HepG2 (cell line): Measurements from ENCODE around the gene AP4S1. TPM values are rescaled to one million over a fixed set of nuclear protein-coding genes. Genes with fewer than 3 reads are reported as not detected.
"Not testable (repeated sequence)": the region's sequence is repeated elsewhere in the genome, so short reads cannot be mapped to it uniquely, and the experiment has no call there.

Experiments used
- ATAC-seq: fragments of 200-7000 bp; cut with Tn5 transposase; 3 replicates; pipeline ENCODE4 v1.9.1; 2020; ENCODE audit warnings: mild to moderate bottlenecking, moderate library complexity
- BruUV-seq: library from RNA; stranded (reverse); fragments of 400-500 nt; replicated peaks from 2 replicates; lab custom pipeline; 2021; lab: Mats Ljungman, UMichigan
- CTCF ChIA-PET: fragments of 300-600 bp; formaldehyde crosslinking; extraction: SDS; loops from one replicate; lab custom pipeline; 2021; ENCODE audit warnings: low total read pairs, inconsistent platforms, low intra/inter-chr PET ratio; lab: Yijun Ruan, JAX
- POLR2A ChIA-PET: fragments of 350-600 bp; sonication (Branson Sonifier 250); formaldehyde crosslinking; loops from one replicate; lab custom pipeline; 2020; ENCODE audit warnings: antibody characterized with exemption, inconsistent platforms; lab: Yijun Ruan, JAX
- DNase-seq: peaks from one replicate; pipeline ENCODE4 v3.0.0-alpha.2; 2015; ENCODE audit warnings: low spot score
- FAIRE-seq: peaks from 3 replicates; lab custom pipeline; 2011; peaks lifted over from hg19 to GRCh38; lab: Jason Lieb, UNC
- H2AFZ ChIP-seq: one replicate; pipeline ENCODE4 v1.6.1; 2011; ENCODE audit warnings: low read length, inconsistent platforms
- H3K27ac ChIP-seq: fragments of 300-600 bp; 3 replicates; pipeline ENCODE4 v1.8.0; 2011; ENCODE audit warnings: mixed run types, mild to moderate bottlenecking, mixed read lengths, low read length, inconsistent platforms; ENCODE audit not compliant: insufficient read depth; ENCODE audit errors: extremely low read length
- H3K27me3 ChIP-seq, 2 experiments: fragments of 200-600 bp in 1 of 2; 2 replicates in 1 of 2; 3 replicates in 1 of 2; pipeline versions ENCODE4 v1.6.0 to v1.8.0; 2011; ENCODE audit warnings: low read length in 2 of 2, mild to moderate bottlenecking in 2 of 2, moderate library complexity in 2 of 2, inconsistent platforms in 1 of 2; ENCODE audit not compliant: insufficient read depth in 2 of 2, control insufficient read depth in 1 of 2
- H3K36me3 ChIP-seq, 2 experiments: fragments of 200-600 bp in 1 of 2; replicated peaks in 1 of 2; 2 replicates in 1 of 2; 3 replicates in 1 of 2; pipeline versions ENCODE4 v1.5.1 to v1.8.0; 2011; ENCODE audit warnings: low read length in 2 of 2, inconsistent platforms in 1 of 2; ENCODE audit not compliant: insufficient read depth in 2 of 2, control insufficient read depth in 1 of 2
- H3K4me1 ChIP-seq: 2 replicates; pipeline ENCODE4 v1.5.1; 2012; ENCODE audit warnings: low read length, inconsistent platforms; ENCODE audit not compliant: insufficient read depth
- H3K4me2 ChIP-seq: 2 replicates; pipeline ENCODE4 v1.6.0; 2011; ENCODE audit warnings: low read depth, low read length, inconsistent platforms
- H3K4me3 ChIP-seq, 3 experiments: fragments of 200-600 bp in 1 of 3; sonication (generic), shearing (Covaris generic) in 1 of 3; replicated peaks in 1 of 3; 2 replicates each; pipeline ENCODE4 v1.5.1; 2011 to 2016; ENCODE audit warnings: low read length in 3 of 3, inconsistent platforms in 2 of 3, low read depth in 2 of 3, mild to moderate bottlenecking in 2 of 3, control low read depth in 1 of 3, mixed read lengths in 1 of 3; ENCODE audit not compliant: insufficient read depth in 1 of 3
- H3K79me2 ChIP-seq: one replicate; pipeline ENCODE4 v1.6.1; 2011; ENCODE audit warnings: low read length, inconsistent platforms; ENCODE audit not compliant: insufficient read depth
- H3K9ac ChIP-seq: 2 replicates; pipeline ENCODE4 v1.6.0; 2011; ENCODE audit warnings: mild to moderate bottlenecking, low read depth, low read length, inconsistent platforms; ENCODE audit not compliant: insufficient read depth
- H3K9me3 ChIP-seq: 2 replicates; pipeline ENCODE4 v1.5.1; 2012; ENCODE audit warnings: mild to moderate bottlenecking, low read length
- H4K20me1 ChIP-seq: 2 replicates; pipeline ENCODE4 v1.6.0; 2011; ENCODE audit warnings: inconsistent platforms, mild to moderate bottlenecking, low read length, moderate library complexity; ENCODE audit not compliant: insufficient read depth
- FOXA3 ChIP-seq: IDR thresholded peaks from 2 replicates; pipeline ENCODE4 v1.6.1; 2016; ENCODE audit warnings: missing genetic modification reagents, missing compliant biosample characterization
- KLF16 ChIP-seq, 2 experiments: sonication (generic) in 1 of 2; formaldehyde crosslinking in 1 of 2; IDR thresholded peaks; 2 replicates each; pipeline versions ENCODE4 v1.6.1 to v1.8.0; 2016 to 2023; ENCODE audit warnings: missing genetic modification reagents in 2 of 2, missing compliant biosample characterization in 1 of 2
- NCOR1 ChIP-seq: fragments of 200-600 bp; sonication (generic); IDR thresholded peaks from 2 replicates; pipeline ENCODE4 v1.7.0; 2017; ENCODE audit warnings: antibody characterized with exemption, low read length, borderline replicate concordance
- PHF8 ChIP-seq: sonication (generic); formaldehyde crosslinking; IDR thresholded peaks from 2 replicates; pipeline ENCODE4 v1.5.0; 2020; ENCODE audit warnings: missing genetic modification reagents
- TAF1 ChIP-seq: sonication (generic); formaldehyde crosslinking; IDR thresholded peaks from 2 replicates; pipeline ENCODE4 v1.4.0; 2020; ENCODE audit warnings: missing genetic modification reagents
- ZNF546 ChIP-seq: sonication (generic); formaldehyde crosslinking; conservative IDR thresholded peaks from 2 replicates; pipeline ENCODE4 v1.8.1; 2023; ENCODE audit warnings: mild to moderate bottlenecking, missing genetic modification reagents
- WGBS: methylation state at CpG from one replicate; pipeline ENCODE4 v1.1.6; 2017; ENCODE audit warnings: low lambda C conversion rate; 5-methylcytosine and 5-hydroxymethylcytosine counted together
- in situ Hi-C: cut with HindIII; loops from 2 replicates; pipeline ENCODE4 v1.10.0; 2017; ENCODE audit warnings: low pct_unique_long_range_greater_than_20kb; ENCODE audit not compliant: extremely low pct_ligation_motif_present
- intact Hi-C: fragments of 100-400 bp; cut with micrococcal nuclease; formaldehyde crosslinking; loops from one replicate; pipeline ENCODE4 v1.10.0; 2022; ENCODE audit not compliant: unreplicated experiment
- polyA plus RNA-seq, 8 experiments: library from polyadenylated mRNA; depleted of rRNA in 3 of 8; stranded (reverse) in 7 of 8; unstranded in 1 of 8; fragments of >200 nt; fragmentation: Illumina TruSeq in 4 of 8; extraction: Trizol in 4 of 8; gene quantifications; 2 replicates each; pipeline versions ENCODE4 v1.2.1 to v1.2.3, GENCODE V29; 2011 to 2016; ENCODE audit warnings: low read depth in 4 of 8, missing spikeins in 1 of 8, mixed read lengths in 1 of 8; ENCODE audit not compliant: insufficient read depth in 1 of 8
- total RNA-seq, 5 experiments: library from RNA; depleted of rRNA; stranded (reverse); fragments of >200 nt; fragmentation: Illumina TruSeq; extraction: Trizol; gene quantifications; 2 replicates each; pipeline ENCODE4 v1.2.3, GENCODE V29; 2016; ENCODE audit warnings: low read depth in 1 of 5
- TF ChIP-seq, protein P1 (sequence below): sonication (generic); formaldehyde crosslinking; IDR thresholded peaks from 2 replicates; pipeline ENCODE4 v1.8.0; 2022; ENCODE audit warnings: low read depth, missing genetic modification reagents

AP4S1 gene
- total and polyA plus RNA-seq, 2 of the 13 experiments (the other 11 are each of a cell fraction or from before 2014, with no cell fraction given): 3.9 to 21.1 TPM

DNA sequence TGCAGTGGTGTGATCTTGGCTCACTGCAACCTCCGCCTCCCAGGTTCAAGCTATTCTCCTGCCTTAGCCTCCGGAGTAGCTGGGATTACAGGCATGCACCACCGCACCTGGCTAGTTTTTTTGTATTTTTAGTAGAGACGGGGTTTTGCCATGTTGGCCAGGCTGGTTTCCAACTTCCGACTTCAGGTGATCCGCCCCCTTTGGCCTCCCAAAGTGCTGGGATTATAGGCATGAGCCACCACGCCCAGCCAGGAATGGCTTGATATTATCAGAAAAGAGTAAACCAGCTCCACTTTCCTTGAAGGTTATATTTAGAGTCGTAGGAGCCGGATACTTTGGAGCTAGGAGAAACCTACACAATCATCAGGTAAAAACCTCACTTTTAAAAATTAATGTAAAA, 61.0 kb downstream of the AP4S1 start:
- H3K4me1 ChIP-seq: peaks cover 23% of the 10 kb centered on the region
- TF ChIP-seq ZNF546 (CRISPR knock-in tag): 0 out of 2 replicates have a peak, but pooled peaks have one; percentile 33
- TF ChIP-seq, all 625 proteins: peak for 1; not testable (repeated sequence) for 624
- H3K9ac ChIP-seq, H2AFZ ChIP-seq, H3K4me2 ChIP-seq, H3K9me3 ChIP-seq, H3K27me3 ChIP-seq, H3K27ac ChIP-seq, H3K79me2 ChIP-seq, H4K20me1 ChIP-seq, ATAC-seq, H3K4me3 ChIP-seq, DNase-seq, BruUV-seq, H3K36me3 ChIP-seq, FAIRE-seq, intact Hi-C loops: not testable (repeated sequence)
- in situ Hi-C loops: loop anchor here (10.0 kb wide), 1 partner anchor 62 kb away; the partner anchor contains the start of genes AP4S1 and STRN3
- ChIA-PET POLR2A (interaction anchor here (1.5 to 2.8 kb wide), 2 partner anchors 10 to 60 kb away, joined by 3 to 12 read pairs; partner anchors contain the start of gene STRN3), CTCF (interaction anchor here (1.2 kb wide), 1 partner anchor 104 kb away, joined by 3 read pairs; no protein-coding TSS in a partner anchor)
- 96% methylated on average over 9 of the region's 9 CpGs for WGBS

DNA sequence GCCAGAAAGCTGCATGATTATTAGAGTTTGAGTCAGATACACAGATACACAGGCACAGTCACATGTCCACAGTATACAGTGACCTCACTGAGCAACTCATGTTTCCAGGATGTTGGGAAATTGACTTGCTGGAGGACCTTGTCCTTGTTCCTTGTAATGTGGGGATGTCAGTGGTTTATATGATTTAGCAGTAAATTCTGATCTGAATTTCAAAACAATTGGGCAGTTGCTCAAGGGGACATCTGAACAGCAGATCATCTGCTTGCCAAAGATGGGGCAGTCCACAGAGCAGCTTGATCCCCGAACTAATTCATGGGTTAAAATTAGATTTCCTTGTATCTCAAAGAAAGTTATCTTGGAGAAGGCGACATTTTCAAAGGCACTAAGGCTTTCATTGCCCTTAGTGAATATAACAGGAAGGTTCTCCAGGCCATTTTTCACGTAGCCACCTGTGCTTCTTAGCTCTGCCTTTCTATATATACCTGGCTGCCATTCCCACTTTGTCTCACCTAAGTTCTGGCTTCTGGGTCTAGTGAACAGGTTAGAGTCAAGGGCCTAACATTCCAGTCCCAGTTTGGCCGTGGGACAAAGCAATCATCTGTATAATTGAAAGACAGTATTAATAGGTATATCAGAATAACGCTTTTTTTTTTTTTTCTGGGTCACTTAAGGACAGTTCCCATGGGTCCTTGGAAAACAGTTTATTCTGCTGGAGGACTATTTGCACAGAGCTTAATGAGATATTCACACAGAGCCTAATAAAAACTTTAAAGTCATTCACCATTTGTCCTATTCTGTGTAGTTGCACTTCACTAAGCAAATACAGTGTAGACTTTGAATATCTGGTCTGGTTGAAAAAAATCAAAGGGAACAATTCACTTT, 65.7 kb downstream of the AP4S1 start:
- Histone ChIP-seq H3K9me3 (no peaks in the 10 kb centered on the region), H3K27ac (peak overlapping the region; percentile 79), H3K4me2 (peak overlapping the region; percentile 60), H3K27me3 (no peaks in the 10 kb centered on the region), H4K20me1 (no peaks in the 10 kb centered on the region), H3K79me2 (no peaks in the 10 kb centered on the region), H2AFZ (peak overlapping the region; percentile 73), H3K36me3 (no peaks in the 10 kb centered on the region), H3K4me3 (peak overlapping the region in 2 of 3 experiments; percentile 11 to 15; a peak in 3 of 6 replicates), H3K9ac (peak overlapping the region; percentile 38), H3K4me1 (peaks cover 37% of the 10 kb centered on the region)
- FAIRE-seq (peak; percentile 60), DNase-seq (peak; percentile 97), ATAC-seq (peak; percentile 86)
- TSS peak; percentile 51 for BruUV-seq
- in situ Hi-C loops (no loop called here), intact Hi-C loops (loop anchor here (2.0 kb wide), 1 partner anchor 64 kb away; the partner anchor contains the start of gene STRN3)
- ChIA-PET CTCF (no interaction called here), POLR2A (interaction anchor here (1.1 to 2.8 kb wide), 7 partner anchors 13 to 329 kb away, joined by 3 to 28 read pairs (median 4); partner anchors contain the start of genes AP4S1, HEATR5A and STRN3)
- 31% methylated on average over 5 of the region's 5 CpGs for WGBS
- TF ChIP-seq KLF16 (CRISPR knock-in tag; IDR thresholded peaks at IDR 0.05) (no peak; a peak in 1 of 4 replicates), FOXA3 (CRISPR knock-in tag) (peak; percentile 78), NCOR1 (peak; percentile 59; the same call in 1 of the 2 replicates), PHF8 (no peak), TAF1 (CRISPR knock-in tag) (no peak)
- TF ChIP-seq, protein P1, sequence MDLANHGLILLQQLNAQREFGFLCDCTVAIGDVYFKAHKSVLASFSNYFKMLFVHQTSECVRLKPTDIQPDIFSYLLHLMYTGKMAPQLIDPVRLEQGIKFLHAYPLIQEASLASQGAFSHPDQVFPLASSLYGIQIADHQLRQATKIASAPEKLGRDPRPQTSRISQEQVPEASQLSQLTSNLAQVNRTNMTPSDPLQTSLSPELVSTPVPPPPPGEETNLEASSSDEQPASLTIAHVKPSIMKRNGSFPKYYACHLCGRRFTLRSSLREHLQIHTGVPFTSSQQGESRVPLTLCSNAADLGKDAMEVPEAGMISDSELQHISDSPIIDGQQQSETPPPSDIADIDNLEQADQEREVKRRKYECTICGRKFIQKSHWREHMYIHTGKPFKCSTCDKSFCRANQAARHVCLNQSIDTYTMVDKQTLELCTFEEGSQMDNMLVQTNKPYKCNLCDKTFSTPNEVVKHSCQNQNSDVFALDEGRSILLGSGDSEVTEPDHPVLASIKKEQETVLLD (CRISPR knock-in tag): no peak
